SK-N-SH treated with all-trans-retinoic acid at 6 μM for 48 hours (cell line): ENCODE results near the gene GPC5.

Source experiments
- ATAC-seq: fragments of 200-7000 bp; cut with Tn5 transposase; 3 replicates; pipeline ENCODE4 v1.9.1; 2020; ENCODE audit warnings: mild to moderate bottlenecking, moderate library complexity
- ARNTL ChIP-seq: fragments of 450-650 bp; formaldehyde crosslinking; IDR thresholded peaks from 2 replicates; pipeline ENCODE4 v1.5.0; 2020; ENCODE audit warnings: low read depth, mild to moderate bottlenecking, moderate library complexity, borderline replicate concordance
- BACH2 ChIP-seq: fragments of 250-450 bp; sonication (Bioruptor Pico); IDR thresholded peaks from 2 replicates; pipeline ENCODE4 v1.9.0; 2021; ENCODE audit warnings: mild to moderate bottlenecking, borderline replicate concordance
- CREB5 ChIP-seq: fragments of 250-450 bp; sonication (Bioruptor Pico); IDR thresholded peaks from 2 replicates; pipeline ENCODE4 v1.5.1; 2020; ENCODE audit warnings: low read depth, mild to moderate bottlenecking, moderate library complexity
- CSDC2 ChIP-seq: fragments of 250-450 bp; sonication (Bioruptor Pico); IDR thresholded peaks from 2 replicates; pipeline ENCODE4 v1.5.0; 2020; ENCODE audit warnings: mild to moderate bottlenecking, moderate library complexity
- CSRNP3 ChIP-seq: fragments of 250-450 bp; sonication (Bioruptor Pico); IDR thresholded peaks from 2 replicates; pipeline ENCODE4 v1.5.1; 2021; ENCODE audit warnings: mild to moderate bottlenecking, moderate library complexity
- ESRRG ChIP-seq: fragments of 250-450 bp; sonication (Bioruptor Pico); IDR thresholded peaks from 2 replicates; pipeline ENCODE4 v1.6.1; 2021; ENCODE audit warnings: mild to moderate bottlenecking
- GLIS3 ChIP-seq: fragments of 250-450 bp; sonication (Bioruptor Pico); IDR thresholded peaks from 2 replicates; pipeline ENCODE4 v1.5.0; 2020; ENCODE audit warnings: mild to moderate bottlenecking, moderate library complexity
- ISL1 ChIP-seq: fragments of 250-450 bp; sonication (Bioruptor Pico); IDR thresholded peaks from 2 replicates; pipeline ENCODE4 v2.1.2; 2022; ENCODE audit warnings: mild to moderate bottlenecking, moderate library complexity
- OSR1 ChIP-seq: fragments of 250-450 bp; sonication (Bioruptor Pico); IDR thresholded peaks from 2 replicates; pipeline ENCODE4 v1.8.0; 2022; ENCODE audit warnings: moderate library complexity, mild to moderate bottlenecking, inconsistent platforms
- PATZ1 ChIP-seq: fragments of 250-450 bp; sonication (Bioruptor Pico); IDR thresholded peaks from 2 replicates; pipeline ENCODE4 v1.8.0; 2020; ENCODE audit warnings: mild to moderate bottlenecking, moderate library complexity, borderline replicate concordance
- POU6F1 ChIP-seq: fragments of 250-450 bp; sonication (Bioruptor Pico); IDR thresholded peaks from 2 replicates; pipeline ENCODE4 v1.8.0; 2021; ENCODE audit warnings: low read depth, mild to moderate bottlenecking, moderate library complexity, borderline replicate concordance
- PPARA ChIP-seq: fragments of 250-450 bp; sonication (Bioruptor Pico); IDR thresholded peaks from 2 replicates; pipeline ENCODE4 v1.5.0; 2020; ENCODE audit warnings: mild to moderate bottlenecking, borderline replicate concordance
- RARB ChIP-seq: fragments of 250-450 bp; sonication (Bioruptor Pico); IDR thresholded peaks from 2 replicates; pipeline ENCODE4 v1.8.0; 2021; ENCODE audit warnings: mild to moderate bottlenecking, moderate library complexity
- SNAI2 ChIP-seq: fragments of 250-450 bp; sonication (Bioruptor Pico); IDR thresholded peaks from 2 replicates; pipeline ENCODE4 v1.5.0; 2020; ENCODE audit warnings: mild to moderate bottlenecking, moderate library complexity
- TCF4 ChIP-seq: fragments of 250-450 bp; sonication (Bioruptor Pico); IDR thresholded peaks from 2 replicates; pipeline ENCODE4 v1.8.0; 2021; ENCODE audit warnings: mild to moderate bottlenecking, moderate library complexity, borderline replicate concordance
- TSHZ2 ChIP-seq: fragments of 250-450 bp; sonication (Bioruptor Pico); IDR thresholded peaks from 2 replicates; pipeline ENCODE4 v1.5.0; 2020; ENCODE audit warnings: mild to moderate bottlenecking, moderate library complexity
- ZC3H10 ChIP-seq: fragments of 250-450 bp; sonication (Bioruptor Pico); IDR thresholded peaks from 2 replicates; pipeline ENCODE4 v1.5.1; 2021; ENCODE audit warnings: mild to moderate bottlenecking, moderate library complexity
- ZFP3 ChIP-seq: fragments of 250-450 bp; sonication (Bioruptor Pico); IDR thresholded peaks from 2 replicates; pipeline ENCODE4 v1.5.0; 2020; ENCODE audit warnings: mild to moderate bottlenecking, moderate library complexity
- ZFP30 ChIP-seq: fragments of 450-650 bp; formaldehyde crosslinking; IDR thresholded peaks from 2 replicates; pipeline ENCODE4 v1.5.0; 2022; ENCODE audit warnings: mild to moderate bottlenecking, moderate library complexity
- ZNF70 ChIP-seq: fragments of 450-650 bp; formaldehyde crosslinking; IDR thresholded peaks from 2 replicates; pipeline ENCODE4 v1.5.0; 2020; ENCODE audit warnings: mild to moderate bottlenecking, moderate library complexity

The GPC5 gene

GRCh38 chr13:92727118-92727517, 1328.7 kb downstream of the GPC5 start (continued):
- TF ChIP-seq TSHZ2: peak; percentile 98
- TF ChIP-seq, all 23 proteins: peak for 10

- TF ChIP-seq TCF4 (CRISPR knock-in tag) (peak; percentile 25; the same call in 1 of the 2 replicates), RARB (CRISPR knock-in tag) (no peak), ISL1 (CRISPR knock-in tag) (no peak), GLIS3 (CRISPR knock-in tag) (no peak)
- TF ChIP-seq, all 23 proteins: peak for 1
- ATAC-seq: no peak
Observed at GRCh38 chr13:92734068-92734467, 1335.6 kb downstream of the GPC5 start.

- no peak for ATAC-seq
- TF ChIP-seq ZC3H10 (CRISPR knock-in tag) (no peak), ZNF70 (CRISPR knock-in tag) (no peak), SNAI2 (no peak), ISL1 (CRISPR knock-in tag) (no peak), CSDC2 (no peak), PATZ1 (CRISPR knock-in tag) (no peak), PPARA (CRISPR knock-in tag) (no peak), BACH2 (CRISPR knock-in tag) (no peak), ZFP30 (CRISPR knock-in tag) (no peak), CREB5 (CRISPR knock-in tag) (no peak), ESRRG (no peak), CSRNP3 (CRISPR knock-in tag) (no peak), GLIS3 (CRISPR knock-in tag) (no peak), POU6F1 (no peak), ZFP3 (CRISPR knock-in tag) (no peak), TSHZ2 (no peak), ARNTL (CRISPR knock-in tag) (no peak), TCF4 (CRISPR knock-in tag) (no peak), OSR1 (CRISPR knock-in tag) (no peak)
Observed at GRCh38 chr13:92734545-92734944, 1336.1 kb downstream of the GPC5 start.
